HepG2 (cell line): Measurements from ENCODE around the gene ESYT3. TPM values are rescaled to one million over a fixed set of nuclear protein-coding genes. Genes with fewer than 3 reads are reported as not detected.

Source experiments
- ATAC-seq: fragments of 200-7000 bp; cut with Tn5 transposase; 3 replicates; pipeline ENCODE4 v1.9.1; 2020; ENCODE audit warnings: mild to moderate bottlenecking, moderate library complexity
- BruUV-seq: library from RNA; stranded (reverse); fragments of 400-500 nt; replicated peaks from 2 replicates; lab custom pipeline; 2021; lab: Mats Ljungman, UMichigan
- CTCF ChIA-PET: fragments of 300-600 bp; formaldehyde crosslinking; extraction: SDS; loops from one replicate; lab custom pipeline; 2021; ENCODE audit warnings: low total read pairs, inconsistent platforms, low intra/inter-chr PET ratio; lab: Yijun Ruan, JAX
- POLR2A ChIA-PET: fragments of 350-600 bp; sonication (Branson Sonifier 250); formaldehyde crosslinking; loops from one replicate; lab custom pipeline; 2020; ENCODE audit warnings: antibody characterized with exemption, inconsistent platforms; lab: Yijun Ruan, JAX
- DNase-seq: peaks from one replicate; pipeline ENCODE4 v3.0.0-alpha.2; 2015; ENCODE audit warnings: low spot score
- FAIRE-seq: peaks from 3 replicates; lab custom pipeline; 2011; peaks lifted over from hg19 to GRCh38; lab: Jason Lieb, UNC
- H2AFZ ChIP-seq: one replicate; pipeline ENCODE4 v1.6.1; 2011; ENCODE audit warnings: low read length, inconsistent platforms
- H3K27ac ChIP-seq: fragments of 300-600 bp; 3 replicates; pipeline ENCODE4 v1.8.0; 2011; ENCODE audit warnings: mixed run types, mild to moderate bottlenecking, mixed read lengths, low read length, inconsistent platforms; ENCODE audit not compliant: insufficient read depth; ENCODE audit errors: extremely low read length
- H3K27me3 ChIP-seq, 2 experiments: fragments of 200-600 bp in 1 of 2; 2 replicates in 1 of 2; 3 replicates in 1 of 2; pipeline versions ENCODE4 v1.6.0 to v1.8.0; 2011; ENCODE audit warnings: low read length in 2 of 2, mild to moderate bottlenecking in 2 of 2, moderate library complexity in 2 of 2, inconsistent platforms in 1 of 2; ENCODE audit not compliant: insufficient read depth in 2 of 2, control insufficient read depth in 1 of 2
- H3K36me3 ChIP-seq, 2 experiments: fragments of 200-600 bp in 1 of 2; replicated peaks in 1 of 2; 2 replicates in 1 of 2; 3 replicates in 1 of 2; pipeline versions ENCODE4 v1.5.1 to v1.8.0; 2011; ENCODE audit warnings: low read length in 2 of 2, inconsistent platforms in 1 of 2; ENCODE audit not compliant: insufficient read depth in 2 of 2, control insufficient read depth in 1 of 2
- H3K4me1 ChIP-seq: 2 replicates; pipeline ENCODE4 v1.5.1; 2012; ENCODE audit warnings: low read length, inconsistent platforms; ENCODE audit not compliant: insufficient read depth
- H3K4me2 ChIP-seq: 2 replicates; pipeline ENCODE4 v1.6.0; 2011; ENCODE audit warnings: low read depth, low read length, inconsistent platforms
- H3K4me3 ChIP-seq, 3 experiments: fragments of 200-600 bp in 1 of 3; sonication (generic), shearing (Covaris generic) in 1 of 3; replicated peaks in 1 of 3; 2 replicates each; pipeline ENCODE4 v1.5.1; 2011 to 2016; ENCODE audit warnings: low read length in 3 of 3, inconsistent platforms in 2 of 3, low read depth in 2 of 3, mild to moderate bottlenecking in 2 of 3, control low read depth in 1 of 3, mixed read lengths in 1 of 3; ENCODE audit not compliant: insufficient read depth in 1 of 3
- H3K79me2 ChIP-seq: one replicate; pipeline ENCODE4 v1.6.1; 2011; ENCODE audit warnings: low read length, inconsistent platforms; ENCODE audit not compliant: insufficient read depth
- H3K9ac ChIP-seq: 2 replicates; pipeline ENCODE4 v1.6.0; 2011; ENCODE audit warnings: mild to moderate bottlenecking, low read depth, low read length, inconsistent platforms; ENCODE audit not compliant: insufficient read depth
- H3K9me3 ChIP-seq: 2 replicates; pipeline ENCODE4 v1.5.1; 2012; ENCODE audit warnings: mild to moderate bottlenecking, low read length
- H4K20me1 ChIP-seq: 2 replicates; pipeline ENCODE4 v1.6.0; 2011; ENCODE audit warnings: inconsistent platforms, mild to moderate bottlenecking, low read length, moderate library complexity; ENCODE audit not compliant: insufficient read depth
- CREBL2 ChIP-seq: sonication (generic); formaldehyde crosslinking; IDR thresholded peaks from 2 replicates; pipeline ENCODE4 v1.8.1; 2023; ENCODE audit warnings: missing genetic modification reagents, mild to moderate bottlenecking, borderline replicate concordance
- FOXC1 ChIP-seq: sonication (generic); formaldehyde crosslinking; IDR thresholded peaks from 2 replicates; pipeline ENCODE4 v1.8.0; 2022; ENCODE audit warnings: mild to moderate bottlenecking, missing genetic modification reagents, borderline replicate concordance
- HMGA1 ChIP-seq: sonication (generic); formaldehyde crosslinking; conservative IDR thresholded peaks from 2 replicates; pipeline ENCODE4 v1.4.0; 2020; ENCODE audit warnings: missing genetic modification reagents
- IRF9 ChIP-seq: sonication (generic); formaldehyde crosslinking; IDR thresholded peaks from 2 replicates; pipeline ENCODE4 v1.8.0; 2022; ENCODE audit warnings: missing genetic modification reagents, mild to moderate bottlenecking, borderline replicate concordance
- JUN ChIP-seq: sonication (generic); formaldehyde crosslinking; IDR thresholded peaks from 2 replicates; pipeline ENCODE4 v1.4.0; 2020; ENCODE audit warnings: mild to moderate bottlenecking, missing genetic modification reagents
- KDM5A ChIP-seq: fragments of 200-600 bp; sonication (generic); IDR thresholded peaks from 2 replicates; pipeline ENCODE4 v1.7.0; 2018; ENCODE audit warnings: antibody characterized with exemption, mild to moderate bottlenecking, low read length, borderline replicate concordance
- NCOA2 ChIP-seq: sonication (generic); formaldehyde crosslinking; IDR thresholded peaks from 2 replicates; pipeline ENCODE4 v1.8.0; 2022; ENCODE audit warnings: inconsistent platforms
- PAXIP1 ChIP-seq: sonication (generic); formaldehyde crosslinking; conservative IDR thresholded peaks from 2 replicates; pipeline ENCODE4 v1.4.0; 2020; ENCODE audit warnings: mild to moderate bottlenecking, missing genetic modification reagents, moderate library complexity
- PRDM15 ChIP-seq: sonication (generic); formaldehyde crosslinking; IDR thresholded peaks from 2 replicates; pipeline ENCODE4 v1.4.0; 2020; ENCODE audit warnings: missing genetic modification reagents
- PREB ChIP-seq: sonication (generic); formaldehyde crosslinking; IDR thresholded peaks from 2 replicates; pipeline ENCODE4 v1.4.0; 2020; ENCODE audit warnings: missing genetic modification reagents
- SATB2 ChIP-seq: sonication (generic); formaldehyde crosslinking; IDR thresholded peaks from 2 replicates; pipeline ENCODE4 v1.5.0; 2020; ENCODE audit warnings: missing genetic modification reagents
- SNRNP70 ChIP-seq: fragments of 200-400 bp; formaldehyde crosslinking; IDR thresholded peaks from 2 replicates; pipeline ENCODE4 v1.6.1; 2017; ENCODE audit warnings: mild to moderate bottlenecking, low read depth, low read length, moderate library complexity
- SOX13 ChIP-seq, 3 experiments: fragments of 450-650 bp in 1 of 3; sonication (generic) in 1 of 3; formaldehyde crosslinking in 1 of 3; IDR thresholded peaks in 2 of 3; conservative IDR thresholded peaks in 1 of 3; 2 replicates each; pipeline versions ENCODE4 v1.5.0 to v1.6.1; 2016 to 2020; ENCODE audit warnings: antibody characterized with exemption in 1 of 3, mild to moderate bottlenecking in 1 of 3, missing compliant biosample characterization in 1 of 3, missing genetic modification reagents in 1 of 3, moderate library complexity in 1 of 3
- ZNF782 ChIP-seq: sonication (generic); formaldehyde crosslinking; IDR thresholded peaks from 2 replicates; pipeline ENCODE4 v1.4.0; 2020; ENCODE audit warnings: missing genetic modification reagents, mild to moderate bottlenecking, borderline replicate concordance
- WGBS: methylation state at CpG from one replicate; pipeline ENCODE4 v1.1.6; 2017; ENCODE audit warnings: low lambda C conversion rate; 5-methylcytosine and 5-hydroxymethylcytosine counted together
- in situ Hi-C: cut with HindIII; loops from 2 replicates; pipeline ENCODE4 v1.10.0; 2017; ENCODE audit warnings: low pct_unique_long_range_greater_than_20kb; ENCODE audit not compliant: extremely low pct_ligation_motif_present
- intact Hi-C: fragments of 100-400 bp; cut with micrococcal nuclease; formaldehyde crosslinking; loops from one replicate; pipeline ENCODE4 v1.10.0; 2022; ENCODE audit not compliant: unreplicated experiment
- polyA plus RNA-seq, 8 experiments: library from polyadenylated mRNA; depleted of rRNA in 3 of 8; stranded (reverse) in 7 of 8; unstranded in 1 of 8; fragments of >200 nt; fragmentation: Illumina TruSeq in 4 of 8; extraction: Trizol in 4 of 8; gene quantifications; 2 replicates each; pipeline versions ENCODE4 v1.2.1 to v1.2.3, GENCODE V29; 2011 to 2016; ENCODE audit warnings: low read depth in 4 of 8, missing spikeins in 1 of 8, mixed read lengths in 1 of 8; ENCODE audit not compliant: insufficient read depth in 1 of 8
- total RNA-seq, 5 experiments: library from RNA; depleted of rRNA; stranded (reverse); fragments of >200 nt; fragmentation: Illumina TruSeq; extraction: Trizol; gene quantifications; 2 replicates each; pipeline ENCODE4 v1.2.3, GENCODE V29; 2016; ENCODE audit warnings: low read depth in 1 of 5

ESYT3 gene
- total and polyA plus RNA-seq, 2 of the 13 experiments (the other 11 are each of a cell fraction or from before 2014, with no cell fraction given): 1.5 to 4.1 TPM

GRCh38 chr3:138404121-138404520 lies 30.3 kb upstream of the ESYT3 start:
- H3K4me2 ChIP-seq: no peak overlapping the region
- FAIRE-seq (no peak), DNase-seq (no peak), ATAC-seq (no peak)
- intact Hi-C loops (no loop called here), in situ Hi-C loops (no loop called here)
- no peak overlapping the region for H3K4me3 ChIP-seq
- H3K36me3 ChIP-seq: no peaks in the 10 kb centered on the region; a peak in 1 of 5 replicates
- peaks cover 24% of the 10 kb centered on the region for H3K4me1 ChIP-seq
- no peaks in the 10 kb centered on the region for H4K20me1 ChIP-seq
- 94% methylated on average over 6 of the region's 6 CpGs for WGBS
- ChIA-PET POLR2A (no interaction called here), CTCF (no interaction called here)
- no peaks in the 10 kb centered on the region for H3K9me3 ChIP-seq
- no peak overlapping the region for H2AFZ ChIP-seq
- H3K79me2 ChIP-seq: no peaks in the 10 kb centered on the region
- H3K27me3 ChIP-seq: 0 out of 5 replicates have a peak, but pooled peaks cover 0 to 1% of the 10 kb centered on the region in 2 experiments
- no TSS peak for BruUV-seq
- H3K9ac ChIP-seq: no peak overlapping the region
- H3K27ac ChIP-seq: no peak overlapping the region
- TF ChIP-seq SNRNP70: no peak
- TF ChIP-seq SOX13 (IDR thresholded peaks at IDR 0.05): no peak
- TF ChIP-seq SOX13 (CRISPR knock-in tag; conservative IDR thresholded peaks at IDR 0.05 in 1 of 2, IDR thresholded peaks at IDR 0.05 in 1 of 2): no peak
- TF ChIP-seq ZNF782 (CRISPR knock-in tag): no peak
- TF ChIP-seq KDM5A: no peak
- no peak for TF ChIP-seq CREBL2 (CRISPR knock-in tag)
- TF ChIP-seq PREB (CRISPR knock-in tag): no peak
- TF ChIP-seq PAXIP1 (CRISPR knock-in tag): no peak
- no peak for TF ChIP-seq IRF9
- TF ChIP-seq SATB2 (CRISPR knock-in tag): no peak
- TF ChIP-seq HMGA1 (CRISPR knock-in tag): no peak
- TF ChIP-seq PRDM15 (CRISPR knock-in tag): no peak
- TF ChIP-seq NCOA2 (CRISPR knock-in tag): no peak
- no peak for TF ChIP-seq JUN (CRISPR knock-in tag)
- no peak for TF ChIP-seq FOXC1 (CRISPR knock-in tag)
